Upper lobe of right lung (tissue), 1 donor: ENCODE data around the gene KCNE2. TPM values are rescaled to one million over a fixed set of nuclear protein-coding genes. Genes with fewer than 3 reads are reported as not detected.

Experiments used
- ATAC-seq: fragments of 200-7000 bp; cut with Tn5 transposase; one replicate; pipeline ENCODE4 v1.9.1; 2020; ENCODE audit warnings: mild to moderate bottlenecking, moderate library complexity
- DNase-seq: peaks from one replicate; pipeline ENCODE4 v3.0.0-alpha.2; 2020
- H3K27ac ChIP-seq: fragments of 200-600 bp; one replicate; pipeline ENCODE4 v1.8.0; 2022
- H3K27me3 ChIP-seq: fragments of 200-600 bp; one replicate; pipeline ENCODE4 v1.8.0; 2022; ENCODE audit warnings: mild to moderate bottlenecking
- H3K36me3 ChIP-seq: fragments of 200-600 bp; one replicate; pipeline ENCODE4 v1.8.0; 2022
- H3K4me1 ChIP-seq: fragments of 200-600 bp; one replicate; pipeline ENCODE4 v1.8.0; 2022
- H3K4me3 ChIP-seq: fragments of 200-600 bp; one replicate; pipeline ENCODE4 v1.8.0; 2022; ENCODE audit warnings: mild to moderate bottlenecking
- H3K9me3 ChIP-seq: fragments of 200-600 bp; one replicate; pipeline ENCODE4 v1.8.0; 2022
- CTCF ChIP-seq: fragments of 200-600 bp; IDR thresholded peaks from one replicate; pipeline ENCODE4 v1.8.0; 2022; ENCODE audit warnings: antibody characterized with exemption
- intact Hi-C: fragments of 100-400 bp; cut with DNase I; formaldehyde crosslinking; loops from one replicate; pipeline ENCODE4 v1.11.0; 2022
- total RNA-seq: library from RNA; stranded (reverse); fragmentation: NEBNext Ultra II Directional; extraction: Animal tissue kit (Norgen Biotek cat#: 25700); gene quantifications from one replicate; pipeline ENCODE4 v1.2.1, GENCODE V29; 2021
- donor health status: DM: no; HTN: yes; CAD: no; lungs with severe emphysema.

KCNE2 gene
- total RNA-seq, 1 donor from 2014 or later, result 0.52 TPM

GRCh38 chr21:34353182-34353581 is 10.6 kb upstream of the KCNE2 start:
- ATAC-seq, result no peak
- intact Hi-C loops, result no loop called here

GRCh38 chr21:34354836-34355235 is 9.0 kb upstream of the KCNE2 start:
- Histone ChIP-seq H3K4me1 (no peaks in the 10 kb centered on the region), H3K27ac (no peak overlapping the region), H3K9me3 (no peaks in the 10 kb centered on the region), H3K27me3 (no peaks in the 10 kb centered on the region), H3K36me3 (no peaks in the 10 kb centered on the region), H3K4me3 (no peak overlapping the region)
- ATAC-seq (no peak), DNase-seq (no peak)
- TF ChIP-seq CTCF, result no peak
- intact Hi-C loops, result no loop called here

More at GRCh38 chr21:34353182-34353581, 10.6 kb upstream of the KCNE2 start:
- DNase-seq, result no peak
- H3K4me3 ChIP-seq, result no peak overlapping the region
- TF ChIP-seq CTCF, result no peak
- no peaks in the 10 kb centered on the region for H3K27me3 ChIP-seq
- no peak overlapping the region for H3K27ac ChIP-seq
- H3K36me3 ChIP-seq, result no peaks in the 10 kb centered on the region
- no peaks in the 10 kb centered on the region for H3K9me3 ChIP-seq
- H3K4me1 ChIP-seq, result no peaks in the 10 kb centered on the region

GRCh38 chr21:34355570-34355969 is 8.2 kb upstream of the KCNE2 start:
- DNase-seq, result no peak
- Histone ChIP-seq H3K27me3 (no peaks in the 10 kb centered on the region), H3K4me1 (no peaks in the 10 kb centered on the region), H3K9me3 (no peaks in the 10 kb centered on the region), H3K36me3 (no peaks in the 10 kb centered on the region), H3K27ac (no peak overlapping the region), H3K4me3 (no peak overlapping the region)
- ATAC-seq, result no peak
- TF ChIP-seq CTCF, result no peak
- intact Hi-C loops, result no loop called here

- no peak for DNase-seq
- intact Hi-C loops, result no loop called here
- no peak for TF ChIP-seq CTCF
Observed at GRCh38 chr21:34357889-34358288, 5.9 kb upstream of the KCNE2 start.

GRCh38 chr21:34358866-34359265 is 4.9 kb upstream of the KCNE2 start:
- DNase-seq (no peak), ATAC-seq (no peak)
- intact Hi-C loops, result no loop called here
- no peak for TF ChIP-seq CTCF
- H3K4me3 ChIP-seq, result no peak overlapping the region
- no peaks in the 10 kb centered on the region for H3K36me3 ChIP-seq
- H3K27me3 ChIP-seq, result no peaks in the 10 kb centered on the region
- H3K9me3 ChIP-seq, result no peaks in the 10 kb centered on the region
- H3K4me1 ChIP-seq, result peaks cover 7% of the 10 kb centered on the region
- no peak overlapping the region for H3K27ac ChIP-seq

More at GRCh38 chr21:34357889-34358288, 5.9 kb upstream of the KCNE2 start:
- no peak overlapping the region for H3K27ac ChIP-seq
- no peaks in the 10 kb centered on the region for H3K9me3 ChIP-seq
- no peaks in the 10 kb centered on the region for H3K27me3 ChIP-seq
- H3K4me3 ChIP-seq, result no peak overlapping the region
- no peaks in the 10 kb centered on the region for H3K36me3 ChIP-seq
- peaks cover 7% of the 10 kb centered on the region for H3K4me1 ChIP-seq
- ATAC-seq, result no peak
